ENCODE measurements around the gene BCL2L12.
"Not testable (repeated sequence)": the region's sequence is repeated elsewhere in the genome, so short reads cannot be mapped to it uniquely, and the experiment has no call there.

The BCL2L12 gene, protein sequence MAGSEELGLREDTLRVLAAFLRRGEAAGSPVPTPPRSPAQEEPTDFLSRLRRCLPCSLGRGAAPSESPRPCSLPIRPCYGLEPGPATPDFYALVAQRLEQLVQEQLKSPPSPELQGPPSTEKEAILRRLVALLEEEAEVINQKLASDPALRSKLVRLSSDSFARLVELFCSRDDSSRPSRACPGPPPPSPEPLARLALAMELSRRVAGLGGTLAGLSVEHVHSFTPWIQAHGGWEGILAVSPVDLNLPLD

DNA sequence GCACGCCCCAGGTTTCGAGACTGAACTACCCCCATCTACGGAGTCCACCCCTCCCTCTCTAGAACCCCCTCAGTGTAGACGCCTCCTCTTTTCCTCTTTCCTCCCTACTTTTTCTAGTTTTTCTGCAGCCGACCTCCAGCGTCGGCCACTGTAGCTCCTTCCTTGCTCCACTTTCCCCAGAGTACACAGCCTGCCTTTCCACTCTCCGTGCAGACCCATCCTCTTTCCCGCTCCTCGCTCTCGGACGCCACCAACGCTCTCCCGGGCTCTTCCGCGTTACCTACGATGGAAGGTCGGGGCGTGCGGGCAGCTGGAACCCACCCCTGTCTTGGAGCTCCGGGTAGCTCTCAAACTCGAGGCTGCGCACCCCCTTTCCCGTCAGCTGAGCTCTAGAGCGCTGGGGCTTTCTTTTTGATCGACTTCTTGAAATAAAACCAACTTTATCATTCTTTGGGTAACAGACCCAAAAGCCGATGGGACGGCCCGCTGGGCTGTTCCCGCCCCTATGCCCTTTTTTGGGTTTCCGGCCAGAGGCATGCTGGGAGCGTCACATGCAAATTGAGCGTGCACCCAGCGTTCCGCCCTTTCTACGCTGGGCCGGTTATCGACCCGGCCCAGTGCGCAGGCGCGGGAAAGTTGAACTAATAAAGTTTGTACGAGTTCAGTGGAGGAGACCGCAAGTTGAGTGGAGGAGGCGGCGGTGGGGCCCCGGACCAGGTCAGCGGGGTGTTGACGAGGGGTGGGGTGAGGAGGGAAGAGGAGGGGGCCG is at the start of gene BCL2L12, which contains the start of gene IRF3:
TSS of gene BCL2L12 (plus strand) at position 583 of the 769 bp plus-strand sequence. CDS start 760 bp downstream, outside the sequence.
TSS of gene IRF3 (minus strand) at position 507 of the 769 bp plus-strand sequence. CDS start 1,019 bp downstream, outside the sequence.
- peak; percentile 36 for DNase-seq

DNA sequence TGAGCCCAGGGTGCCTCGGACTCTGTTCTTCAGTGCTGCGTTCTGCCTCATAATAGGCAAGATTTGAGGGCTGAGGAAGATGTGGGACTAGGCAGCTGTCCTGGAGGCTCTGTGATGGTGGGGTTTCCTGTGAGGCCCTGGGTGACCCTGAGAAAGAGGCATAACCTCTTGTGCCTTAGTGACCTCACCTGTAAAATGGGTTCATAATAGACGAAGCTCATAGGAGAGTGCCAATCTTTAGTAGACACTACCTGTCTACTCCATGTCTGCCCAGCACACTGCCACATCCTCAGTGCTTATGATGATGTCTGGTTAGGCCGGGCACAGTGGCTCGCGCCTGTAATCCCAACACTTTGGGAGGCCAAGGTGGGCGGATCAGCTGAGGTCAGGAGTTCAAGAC is 49.2 kb upstream of the BCL2L12 start:
- no peak for DNase-seq

DNA sequence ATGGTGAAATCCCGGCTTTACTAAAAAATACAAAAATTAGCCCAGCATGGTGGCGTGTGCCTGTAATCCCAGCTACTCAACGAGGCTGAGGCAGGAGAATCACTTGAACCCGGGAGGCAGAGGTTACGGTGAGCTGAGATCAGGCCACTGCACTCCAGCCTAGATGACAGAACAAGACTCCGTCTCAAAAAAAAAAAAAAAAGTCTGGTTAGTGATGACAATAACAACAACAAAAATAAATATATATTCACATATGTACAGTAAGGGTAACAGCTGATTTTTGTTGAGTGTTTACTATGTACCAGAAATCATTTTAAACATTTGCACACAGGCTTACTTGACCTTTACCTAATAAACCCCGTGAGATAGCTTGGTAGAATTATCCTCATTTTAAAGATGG is 48.8 kb upstream of the BCL2L12 start:
- DNase-seq = no peak

DNA sequence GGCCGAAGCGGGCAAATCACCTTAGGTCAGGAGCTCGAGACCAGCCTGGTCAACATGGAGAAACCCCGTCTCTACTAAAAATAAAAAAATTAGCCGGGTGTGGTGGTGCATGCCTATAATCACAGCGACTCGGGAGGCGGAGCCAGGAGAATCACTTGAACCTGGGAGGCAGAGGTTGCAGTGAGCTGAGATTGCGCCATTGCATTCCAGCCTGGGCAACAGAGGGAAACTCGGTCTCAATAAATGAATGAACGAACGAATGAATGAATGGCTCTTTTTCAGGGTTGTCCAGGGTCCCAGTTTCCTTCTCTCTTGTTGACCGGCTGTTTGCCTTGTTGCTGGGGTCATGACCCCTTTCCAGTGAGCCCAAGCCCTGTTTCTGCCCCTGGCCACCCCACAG is 47.9 kb upstream of the BCL2L12 start:
- not testable (repeated sequence) for DNase-seq

DNA sequence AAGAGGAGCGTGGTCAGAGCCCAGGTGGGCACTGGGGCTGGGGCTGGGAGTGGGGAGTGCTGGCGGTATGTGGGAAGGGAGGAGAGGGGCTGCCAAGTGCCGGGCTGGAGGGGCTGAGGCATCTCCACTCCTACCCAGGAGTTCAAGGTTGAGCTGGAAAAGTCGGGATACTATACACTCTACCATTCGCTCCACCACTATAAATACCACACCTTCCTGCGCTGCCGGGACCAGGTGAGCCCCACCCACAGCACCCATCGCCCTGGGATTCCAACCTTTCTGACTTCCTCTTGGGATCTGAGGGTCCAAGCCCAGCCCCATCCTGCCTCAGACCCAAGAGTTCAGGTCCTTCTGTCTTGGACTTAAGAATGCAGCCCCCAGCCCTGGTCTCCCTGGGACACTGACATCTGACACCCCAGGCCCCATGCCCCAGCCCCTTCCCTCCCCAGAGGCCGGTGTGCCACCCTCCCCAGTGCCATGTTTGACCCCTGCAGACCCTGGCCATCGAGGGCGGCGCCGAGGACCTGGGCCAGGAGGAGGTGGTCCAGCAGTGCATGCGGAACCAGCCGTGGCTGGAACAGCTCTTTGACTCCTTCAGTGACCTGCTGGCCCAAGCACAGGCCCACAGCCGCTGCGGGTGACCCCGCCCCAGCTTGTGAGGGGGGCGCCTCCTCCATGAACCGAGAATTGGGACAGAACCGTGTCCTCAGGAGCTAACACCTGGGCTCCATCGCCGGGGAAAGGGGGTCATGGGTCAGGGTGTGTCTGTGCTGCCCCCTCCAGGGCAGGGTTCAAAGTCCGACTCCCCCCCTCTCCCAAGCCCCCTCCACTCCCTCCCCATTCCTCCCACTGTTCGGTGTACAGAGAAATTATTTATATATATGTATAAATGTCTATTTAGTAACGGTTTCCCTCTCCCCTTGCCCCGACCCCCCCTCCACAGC is 40.5 kb upstream of the BCL2L12 start:
- DNase-seq = no peak

DNA sequence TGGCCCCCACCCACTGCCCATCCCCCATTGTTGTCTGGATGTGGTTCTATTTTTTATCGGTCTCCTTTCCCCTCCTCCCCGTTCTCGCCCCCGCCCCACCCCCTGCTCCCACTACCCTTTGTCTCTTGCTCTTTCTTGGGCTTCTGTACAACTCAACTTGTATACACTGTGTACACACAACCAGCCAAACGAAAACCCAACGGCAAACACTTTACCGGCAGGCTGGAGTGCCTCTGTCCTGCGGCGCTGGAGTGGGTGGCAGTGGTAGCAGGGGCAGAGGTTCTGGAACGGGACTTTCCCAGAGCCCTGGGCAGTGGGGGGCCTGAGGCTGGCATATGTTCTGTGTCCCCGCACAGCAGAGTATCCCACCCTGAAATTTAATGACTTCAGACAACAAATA is 39.5 kb upstream of the BCL2L12 start:
- no peak for DNase-seq

DNA sequence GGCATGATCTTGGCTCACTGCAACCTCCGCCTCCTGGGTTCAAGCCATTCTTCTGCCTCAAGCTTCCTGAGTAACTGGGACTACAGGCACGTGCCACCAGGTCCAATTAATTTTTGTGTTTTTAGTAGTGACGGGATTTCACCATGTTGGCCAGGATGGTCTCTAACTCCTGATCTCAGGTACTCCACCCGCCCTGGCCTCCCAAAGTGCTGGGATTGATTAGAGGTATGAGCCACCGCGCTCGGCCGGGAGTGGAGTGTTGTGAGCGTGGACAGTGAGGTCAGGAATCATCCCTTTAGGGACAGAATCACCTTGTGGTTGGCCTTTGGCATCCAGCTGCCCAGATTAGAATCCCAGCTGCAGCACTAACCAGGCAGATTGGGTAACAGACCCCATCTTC is 36.1 kb upstream of the BCL2L12 start:
- no peak for DNase-seq

DNA sequence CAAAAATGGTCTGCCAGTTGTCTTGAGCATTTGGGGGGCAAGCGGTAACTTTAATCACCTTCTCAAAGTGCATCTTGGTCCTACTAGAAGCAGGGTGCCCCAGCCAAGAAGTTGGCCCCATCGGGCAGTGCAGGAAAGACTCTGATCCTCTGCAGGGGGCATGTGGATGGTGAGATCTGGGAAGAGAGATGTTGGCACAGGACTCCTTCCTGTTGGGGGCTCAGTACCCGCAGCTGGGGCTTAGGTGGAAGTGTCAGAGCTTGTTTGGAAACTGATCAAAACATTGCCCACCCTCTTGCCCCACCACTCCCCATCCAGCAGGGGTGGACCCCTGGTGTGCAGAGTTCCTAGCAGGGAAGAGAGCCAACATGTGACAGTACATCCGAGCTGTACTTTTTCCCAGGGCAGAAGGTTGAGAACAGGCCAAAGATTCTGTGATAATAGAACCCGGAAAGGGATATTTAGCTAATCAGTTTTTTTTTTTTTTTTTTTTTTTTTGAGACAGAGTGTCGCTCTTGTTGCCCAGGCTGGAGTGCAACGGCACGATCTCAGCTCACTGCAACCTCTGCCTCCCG is 34.6 kb upstream of the BCL2L12 start:
- no peak for DNase-seq

DNA sequence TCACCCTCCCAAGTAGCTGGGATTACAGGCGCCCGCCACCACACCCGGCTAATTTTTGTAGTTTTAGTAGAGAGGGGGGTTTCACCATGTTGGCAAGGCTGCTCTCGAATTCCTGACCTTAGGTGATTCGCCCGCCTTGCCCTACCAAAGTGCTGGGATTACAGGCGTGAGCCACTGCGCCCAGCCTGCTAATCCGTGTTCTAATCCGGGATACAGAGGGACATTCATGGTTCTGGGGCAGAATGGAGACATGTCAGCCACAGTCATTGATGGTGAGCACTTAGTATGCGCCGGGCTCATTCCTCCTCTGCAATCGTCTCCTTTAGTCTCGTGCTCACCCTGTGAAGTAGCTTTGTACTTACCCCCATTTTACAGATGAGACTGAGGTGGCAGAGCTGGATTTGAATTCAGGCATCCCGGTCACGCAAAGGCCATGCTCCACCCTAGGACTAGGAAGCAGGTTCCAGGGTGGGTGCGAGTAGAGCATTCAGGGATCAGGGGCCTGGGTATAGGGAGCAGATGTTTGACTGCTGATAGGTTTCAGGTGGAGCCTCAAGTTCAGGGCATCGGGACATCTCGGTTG is 34.0 kb upstream of the BCL2L12 start:
- DNase-seq = no peak

DNA sequence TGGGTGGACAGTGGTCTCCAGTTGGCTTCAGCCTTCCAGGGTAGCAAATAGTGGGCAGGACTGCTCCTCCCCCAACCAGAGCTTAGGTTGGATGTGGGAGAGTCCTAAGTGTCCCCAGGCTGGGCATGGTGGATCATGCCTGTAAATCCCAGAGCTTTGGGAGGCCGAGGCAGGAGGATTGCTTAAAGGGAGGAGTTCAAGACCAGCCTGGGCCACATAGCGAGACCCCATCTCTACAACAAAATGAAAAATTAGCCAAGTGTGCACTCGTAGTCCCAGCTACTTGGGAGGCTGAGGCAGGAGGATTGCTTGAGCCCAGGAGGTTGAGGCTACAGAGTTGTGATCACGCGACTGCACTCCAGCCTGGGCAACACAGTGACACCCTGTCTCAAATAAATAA is 33.2 kb upstream of the BCL2L12 start:
- no peak for DNase-seq

DNA sequence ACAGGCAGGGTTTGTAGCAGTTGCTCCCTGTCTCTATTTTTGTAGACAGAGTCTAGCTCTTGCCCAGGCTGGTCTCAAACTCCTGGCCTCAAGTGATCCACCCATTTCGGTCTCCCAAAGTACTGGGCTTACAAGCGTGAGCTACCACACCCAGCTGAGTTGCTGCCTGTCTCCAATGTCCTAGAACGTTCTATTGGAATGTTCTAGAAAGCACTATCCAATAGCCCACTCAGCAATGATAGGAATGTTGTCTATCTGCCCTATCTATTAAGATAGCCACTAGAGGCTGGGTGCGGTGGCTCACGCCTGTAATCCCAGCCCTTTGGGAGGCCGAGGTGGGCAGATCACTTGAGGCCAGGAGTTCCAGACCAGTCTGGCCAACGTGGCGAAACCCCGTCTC is 32.5 kb upstream of the BCL2L12 start:
- not testable (repeated sequence) for DNase-seq

DNA sequence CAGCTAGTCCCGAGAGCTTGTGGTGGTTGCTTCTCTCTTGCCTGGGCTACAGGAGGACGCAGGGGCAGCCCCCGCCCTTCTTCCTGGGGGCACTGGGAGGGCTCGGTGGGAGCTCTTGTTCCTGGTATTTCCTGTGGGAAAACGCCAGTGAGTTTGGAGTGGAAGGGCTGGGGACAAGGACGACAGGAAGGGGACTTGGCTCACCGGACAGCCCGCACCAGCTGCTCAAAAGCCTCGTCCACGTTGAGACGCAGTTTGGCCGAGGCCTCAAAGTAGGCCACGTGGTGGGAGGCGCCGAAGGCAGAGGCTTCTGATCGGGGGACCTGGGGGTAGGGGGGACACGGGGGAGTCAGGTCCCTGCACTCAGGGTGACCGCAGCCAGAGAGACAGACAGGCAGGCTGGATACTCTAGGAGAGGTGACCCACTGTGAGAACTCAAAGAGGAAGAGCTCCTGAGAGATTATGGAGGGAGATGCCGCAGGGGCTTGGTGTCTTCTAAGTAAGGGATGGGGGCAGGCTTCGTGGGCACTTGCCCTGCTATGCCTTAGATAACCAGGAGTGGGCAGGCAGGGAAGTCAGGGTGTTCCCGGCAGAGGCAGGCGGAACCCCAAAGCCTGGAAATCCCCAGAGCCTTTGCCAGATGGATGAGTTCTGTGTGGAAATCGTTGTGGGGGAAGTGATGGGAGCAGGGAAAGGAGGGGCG is 30.1 kb upstream of the BCL2L12 start:
- DNase-seq = no peak

DNA sequence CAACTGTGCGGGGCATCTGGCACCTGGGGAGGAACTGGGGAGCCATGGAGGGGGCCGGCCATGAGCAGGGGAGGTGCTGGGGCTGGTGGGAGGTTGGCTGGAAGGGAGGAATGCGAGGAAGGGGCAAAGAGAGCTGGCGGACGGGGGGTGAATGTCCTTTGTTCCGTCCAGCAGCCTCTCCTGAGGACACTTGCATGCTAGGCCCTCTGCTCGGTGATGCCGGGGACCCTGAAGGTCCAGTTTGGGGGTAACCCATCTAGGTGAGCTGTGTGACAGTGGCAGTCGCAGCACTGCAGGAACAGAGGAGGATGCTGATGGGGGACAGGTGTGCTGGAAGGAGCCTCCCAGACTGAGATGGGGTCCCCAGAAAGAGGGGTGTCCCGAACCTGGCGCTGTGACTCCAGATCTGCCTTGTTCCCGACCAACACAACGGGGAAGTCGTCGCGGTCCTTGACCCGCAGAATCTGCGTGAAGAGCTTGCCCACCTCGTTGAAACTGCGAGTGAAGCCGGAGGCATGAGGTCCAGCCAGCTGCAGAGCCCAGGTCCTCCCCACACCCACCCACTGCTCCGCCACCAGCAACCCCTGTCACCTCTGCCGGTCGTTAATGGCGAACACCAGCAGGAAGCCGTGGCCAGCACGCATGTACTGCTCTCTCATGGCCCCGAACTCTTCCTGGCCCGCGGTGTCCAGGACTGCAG is 29.4 kb upstream of the BCL2L12 start:
- DNase-seq = no peak

DNA sequence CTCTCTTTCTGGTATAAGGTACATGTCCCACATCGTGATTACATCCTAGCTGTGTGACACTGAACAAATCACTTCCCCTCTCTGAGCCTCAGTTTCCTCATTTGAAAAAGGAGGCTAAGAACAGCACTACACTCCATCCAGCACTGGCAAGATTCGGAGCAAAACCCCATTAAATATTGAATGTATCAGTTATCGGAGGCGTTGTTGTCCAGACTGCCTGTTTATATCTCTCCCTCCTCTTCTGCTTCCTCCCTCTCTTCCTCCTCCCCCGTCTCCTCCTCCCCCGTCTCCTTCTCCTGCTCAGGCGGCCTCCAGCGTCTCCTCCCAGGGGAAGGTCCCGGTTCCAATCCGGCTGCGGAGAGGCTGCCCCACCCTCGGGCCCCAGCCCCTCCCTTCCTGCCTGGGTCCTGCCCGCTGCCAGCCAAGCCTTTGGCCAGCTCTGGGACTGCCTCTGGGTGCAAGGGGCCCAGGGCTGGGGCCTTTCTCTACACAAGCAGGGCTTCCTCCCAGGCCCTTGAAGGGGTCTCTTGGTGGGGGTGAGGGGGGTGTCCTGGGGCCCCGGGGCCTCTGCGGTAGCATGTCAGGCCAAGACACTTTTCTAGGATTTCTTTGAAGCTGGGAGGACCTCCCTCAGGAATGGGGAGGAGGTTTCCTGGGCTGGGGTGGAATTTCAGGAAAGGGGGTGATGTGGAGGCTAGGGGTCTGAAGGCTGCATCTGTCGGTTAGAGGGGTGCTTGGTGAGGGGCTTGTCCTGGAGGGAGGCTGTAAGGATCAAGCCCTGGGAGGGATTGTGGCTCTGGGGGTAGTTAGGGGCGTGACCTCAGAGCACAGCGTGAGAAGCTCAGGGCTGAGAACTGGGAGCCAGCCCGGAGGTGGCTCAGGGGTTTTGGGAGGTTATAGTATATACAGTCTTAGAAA is 27.7 kb upstream of the BCL2L12 start:
- DNase-seq = no peak

DNA sequence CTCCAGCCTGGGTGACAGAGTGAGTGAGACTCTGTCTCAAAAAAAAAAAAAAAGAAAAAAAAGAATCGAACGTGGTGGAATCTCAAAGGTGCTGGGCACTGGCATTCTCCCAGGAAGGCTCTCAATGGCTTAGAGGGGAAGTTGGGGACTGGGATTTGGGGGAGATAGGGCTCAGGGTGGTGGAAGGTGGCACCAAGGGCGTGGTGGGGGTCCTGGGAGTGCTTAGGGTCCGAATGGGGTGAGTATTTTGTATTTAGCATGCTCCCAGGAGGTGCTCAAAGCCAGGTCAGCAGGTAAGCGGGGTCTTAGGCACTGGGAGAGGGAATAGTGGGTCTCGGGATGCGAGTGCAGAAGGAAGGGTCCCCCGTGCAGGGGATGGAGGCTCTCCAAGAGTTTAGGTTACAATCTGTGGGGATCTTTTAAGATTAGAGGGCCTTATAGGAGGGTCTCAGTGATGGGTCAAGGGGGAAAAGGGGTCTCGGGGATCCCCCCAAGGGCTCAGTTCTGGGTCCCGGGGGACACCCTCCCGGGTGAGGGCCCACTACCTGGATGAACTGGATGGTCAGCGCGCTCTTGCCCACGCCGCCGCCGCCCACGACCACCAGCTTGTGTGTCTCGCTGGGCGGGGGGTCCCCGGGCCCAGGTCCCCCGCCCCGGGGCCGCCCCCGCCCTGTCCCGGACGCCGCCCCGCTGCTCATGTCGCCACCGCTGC is 26.2 kb upstream of the BCL2L12 start:
- no peak for DNase-seq

DNA sequence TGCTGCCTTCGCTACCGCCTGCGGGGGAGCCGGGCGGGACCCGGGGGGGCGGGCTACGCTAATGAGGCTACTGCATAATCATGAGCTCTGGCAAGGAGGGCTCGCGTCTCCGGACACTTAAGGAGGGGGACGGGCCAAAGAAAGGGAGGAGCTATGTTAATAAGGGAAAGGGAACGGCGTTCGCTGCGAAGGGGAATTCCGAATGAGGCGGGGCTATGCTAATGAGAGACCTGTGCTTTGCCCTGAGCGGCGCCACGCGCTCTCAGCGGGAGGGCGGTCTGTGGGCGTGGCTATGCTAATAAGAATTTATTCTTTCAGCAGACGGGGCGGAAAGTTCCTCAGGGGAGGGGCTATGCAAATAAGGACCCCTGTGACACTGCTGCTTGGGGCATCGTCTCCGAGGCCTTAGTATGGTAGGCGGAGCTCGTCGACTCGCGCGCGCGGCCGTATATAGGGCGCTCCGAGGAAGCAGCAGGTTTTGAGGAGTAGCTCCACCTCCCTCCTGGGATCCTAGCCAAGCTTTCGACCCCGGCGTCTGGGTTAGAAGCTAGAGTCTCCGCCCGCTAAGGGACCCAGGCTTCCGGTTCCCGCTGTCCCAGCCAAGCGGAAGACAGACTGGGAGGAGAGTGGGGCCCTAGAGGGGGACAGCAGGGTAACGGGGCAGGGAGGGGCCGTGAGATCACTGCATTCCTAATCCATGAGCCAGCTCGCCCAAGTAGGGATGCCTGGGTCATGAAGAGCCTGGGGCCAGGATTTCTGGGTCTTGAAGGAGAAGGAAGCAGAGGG is 25.4 kb upstream of the BCL2L12 start, which contains the start of gene RRAS:
TSS of gene RRAS (minus strand) at position 31 of the 786 bp plus-strand sequence. CDS start 45 bp downstream, outside the sequence.
- peak; percentile 98 for DNase-seq

DNA sequence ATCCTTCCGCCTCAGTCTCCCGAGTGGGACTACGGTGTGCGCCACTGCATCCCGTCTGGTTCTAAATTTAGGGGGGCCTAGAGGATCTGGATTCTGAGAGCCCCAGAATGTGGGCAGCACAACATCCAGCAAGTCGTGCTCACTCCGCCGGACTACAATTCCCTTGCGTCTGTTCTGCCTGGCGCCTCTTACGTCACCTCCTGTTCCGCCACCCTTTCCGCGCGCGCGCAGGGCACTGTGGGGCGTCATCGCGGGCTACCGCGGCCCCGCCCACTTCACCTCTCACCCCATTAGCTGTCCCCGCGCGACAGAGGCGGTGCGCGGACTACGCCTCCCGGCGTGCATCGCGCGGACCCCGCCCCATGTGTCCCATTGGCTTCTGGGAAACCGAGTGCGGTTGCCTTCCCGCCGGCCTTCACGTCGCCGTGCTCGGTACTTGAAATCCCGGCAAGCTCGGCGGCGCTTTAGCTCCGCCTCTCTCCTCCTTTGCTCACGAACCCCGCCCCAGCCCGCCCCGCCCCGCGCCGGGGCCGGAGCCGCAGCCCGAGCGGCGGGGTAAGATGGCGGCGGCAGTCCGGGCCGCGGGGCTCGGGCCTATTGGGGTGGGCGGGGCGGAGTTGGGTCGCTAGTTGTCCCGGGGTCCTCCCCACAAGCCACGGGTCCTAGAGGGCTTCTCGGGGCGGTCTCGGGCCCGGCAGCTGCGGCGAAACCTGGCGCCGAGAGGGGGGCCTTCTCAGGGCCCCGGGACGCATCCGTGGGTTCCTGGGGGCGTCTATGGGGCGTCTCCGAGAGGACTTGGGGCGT is 23.8 kb upstream of the BCL2L12 start, which contains the start of gene SCAF1:
TSS of gene SCAF1 (plus strand) at position 522 of the 804 bp plus-strand sequence. CDS start 2,818 bp downstream, outside the sequence.
- peak; percentile 92 for DNase-seq
